Duodenal mucosa (tissue), 2 donors: ENCODE measurements around the gene PON2.
"Not testable (repeated sequence)": the region's sequence is repeated elsewhere in the genome, so short reads cannot be mapped to it uniquely, and the experiment has no call there.

Source experiments
- H3K27ac ChIP-seq: one replicate; pipeline ENCODE4 v1.7.0; 2013; ENCODE audit warnings: low read depth, low read length
- H3K27me3 ChIP-seq, 2 donors: one replicate each; pipeline ENCODE4 v1.7.0; 2013; ENCODE audit warnings: low read length in 2 of 2, control low read depth in 1 of 2; ENCODE audit not compliant: insufficient read depth in 2 of 2, control insufficient read depth in 1 of 2
- H3K36me3 ChIP-seq, 2 donors: one replicate each; pipeline ENCODE4 v1.7.0; 2013; ENCODE audit warnings: low read length in 2 of 2, control low read depth in 1 of 2; ENCODE audit not compliant: insufficient read depth in 2 of 2, control insufficient read depth in 1 of 2
- H3K4me1 ChIP-seq, 2 donors: one replicate each; pipeline ENCODE4 v1.7.0; 2013; ENCODE audit warnings: low read length in 2 of 2, control low read depth in 1 of 2; ENCODE audit not compliant: insufficient read depth in 2 of 2, control insufficient read depth in 1 of 2
- H3K4me3 ChIP-seq, 2 donors: one replicate each; pipeline ENCODE4 v1.7.0; 2013; ENCODE audit warnings: low read length in 2 of 2, low read depth in 1 of 2
- H3K9ac ChIP-seq, 2 donors: one replicate each; pipeline ENCODE4 v1.7.0; 2013; ENCODE audit warnings: low read length in 2 of 2, low read depth in 1 of 2
- H3K9me3 ChIP-seq, 2 donors: one replicate each; pipeline ENCODE4 v1.7.0; 2013; ENCODE audit warnings: low read length in 2 of 2, control low read depth in 1 of 2; ENCODE audit not compliant: control insufficient read depth in 1 of 2

PON2 gene

GRCh38 chr7:95394370-95394769 is 40.5 kb downstream of the PON2 start:
- H3K36me3 ChIP-seq: no peaks in the 10 kb centered on the region
- peaks cover 3 to 4% of the 10 kb centered on the region in 2 donors for H3K4me1 ChIP-seq
- no peak overlapping the region for H3K27ac ChIP-seq
- no peaks in the 10 kb centered on the region for H3K9me3 ChIP-seq
- no peak overlapping the region for H3K4me3 ChIP-seq
- no peak overlapping the region for H3K9ac ChIP-seq
- H3K27me3 ChIP-seq: no peaks in the 10 kb centered on the region

GRCh38 chr7:95391761-95392160 is 43.1 kb downstream of the PON2 start:
- Histone ChIP-seq H3K9me3 (no peaks in the 10 kb centered on the region), H3K27me3 (no peaks in the 10 kb centered on the region)

GRCh38 chr7:95389516-95389915 is 45.3 kb downstream of the PON2 start:
- Histone ChIP-seq H3K9me3 (no peaks in the 10 kb centered on the region), H3K4me3 (no peak overlapping the region), H3K9ac (no peak overlapping the region), H3K27ac (no peak overlapping the region), H3K36me3 (no peaks in the 10 kb centered on the region), H3K4me1 (no peaks in the 10 kb centered on the region), H3K27me3 (no peaks in the 10 kb centered on the region)

More at GRCh38 chr7:95391761-95392160, 43.1 kb downstream of the PON2 start:
- no peaks in the 10 kb centered on the region for H3K36me3 ChIP-seq
- H3K9ac ChIP-seq: no peak overlapping the region
- H3K4me1 ChIP-seq: peaks cover 0 to 2% of the 10 kb centered on the region in 2 donors
- H3K27ac ChIP-seq: no peak overlapping the region
- no peak overlapping the region for H3K4me3 ChIP-seq

- H3K4me1 ChIP-seq, H3K36me3 ChIP-seq, H3K27me3 ChIP-seq, H3K9ac ChIP-seq, H3K9me3 ChIP-seq, H3K4me3 ChIP-seq, H3K27ac ChIP-seq: not testable (repeated sequence)
These were observed 55.4 kb downstream of the PON2 start for GRCh38 chr7:95379457-95379856.

- H3K36me3 ChIP-seq: no peaks in the 10 kb centered on the region
- H3K27ac ChIP-seq: no peak overlapping the region
- no peak overlapping the region for H3K9ac ChIP-seq
- H3K27me3 ChIP-seq: no peaks in the 10 kb centered on the region
- no peak overlapping the region for H3K4me3 ChIP-seq
- H3K9me3 ChIP-seq: no peaks in the 10 kb centered on the region
- H3K4me1 ChIP-seq: no peaks in the 10 kb centered on the region
These were observed 58.0 kb downstream of the PON2 start for GRCh38 chr7:95376632-95377400.

- no peaks in the 10 kb centered on the region for H3K9me3 ChIP-seq
- no peak overlapping the region for H3K4me3 ChIP-seq
- H3K9ac ChIP-seq: no peak overlapping the region
These were observed 59.1 kb downstream of the PON2 start for GRCh38 chr7:95375591-95376257.

GRCh38 chr7:95373323-95373722 is 61.5 kb downstream of the PON2 start:
- H3K4me3 ChIP-seq: no peak overlapping the region

More at GRCh38 chr7:95375591-95376257, 59.1 kb downstream of the PON2 start:
- Histone ChIP-seq H3K27ac (no peak overlapping the region), H3K27me3 (no peaks in the 10 kb centered on the region), H3K36me3 (no peaks in the 10 kb centered on the region), H3K4me1 (no peaks in the 10 kb centered on the region)

GRCh38 chr7:95368235-95368634 is 66.6 kb downstream of the PON2 start:
- H3K36me3 ChIP-seq: no peaks in the 10 kb centered on the region
- H3K4me1 ChIP-seq: no peaks in the 10 kb centered on the region
- no peaks in the 10 kb centered on the region for H3K27me3 ChIP-seq
- no peak overlapping the region for H3K4me3 ChIP-seq
- no peak overlapping the region for H3K27ac ChIP-seq
- H3K9ac ChIP-seq: no peak overlapping the region
- H3K9me3 ChIP-seq: no peaks in the 10 kb centered on the region

More at GRCh38 chr7:95373323-95373722, 61.5 kb downstream of the PON2 start:
- Histone ChIP-seq H3K4me1 (no peaks in the 10 kb centered on the region), H3K27me3 (no peaks in the 10 kb centered on the region), H3K9ac (no peak overlapping the region), H3K9me3 (no peaks in the 10 kb centered on the region), H3K27ac (no peak overlapping the region), H3K36me3 (no peaks in the 10 kb centered on the region)

- Histone ChIP-seq H3K27ac (no peak overlapping the region), H3K4me1 (no peaks in the 10 kb centered on the region), H3K27me3 (no peaks in the 10 kb centered on the region), H3K36me3 (no peaks in the 10 kb centered on the region), H3K4me3 (no peak overlapping the region), H3K9ac (no peak overlapping the region), H3K9me3 (no peaks in the 10 kb centered on the region)
These were observed 67.2 kb downstream of the PON2 start for GRCh38 chr7:95367606-95368005.

GRCh38 chr7:95365151-95365550 is 69.7 kb downstream of the PON2 start:
- Histone ChIP-seq H3K9me3 (no peaks in the 10 kb centered on the region), H3K4me3 (no peak overlapping the region), H3K36me3 (no peaks in the 10 kb centered on the region), H3K9ac (no peak overlapping the region), H3K27ac (no peak overlapping the region), H3K27me3 (no peaks in the 10 kb centered on the region), H3K4me1 (no peaks in the 10 kb centered on the region)
